Fibroblast of lung (primary cell): Measurements from ENCODE around the gene GCSH. TPM values are rescaled to one million over a fixed set of nuclear protein-coding genes. Genes with fewer than 3 reads are reported as not detected.

Experiments used
- DNase-seq, 2 donors: peaks; one replicate each; pipeline versions ENCODE4 v3.0.0 to v3.0.0-alpha.2; 2010; ENCODE audit warnings: low read depth in 2 of 2
- H2AFZ ChIP-seq: 2 replicates; pipeline ENCODE4 v1.5.1; 2012; ENCODE audit warnings: low read length, control low read depth, inconsistent platforms
- H3K27ac ChIP-seq: 2 replicates; pipeline ENCODE4 v1.5.1; 2011; ENCODE audit warnings: low read length, control low read depth; ENCODE audit not compliant: insufficient read depth
- H3K27me3 ChIP-seq: 2 replicates; pipeline ENCODE4 v1.5.1; 2011; ENCODE audit warnings: mild to moderate bottlenecking, low read length; ENCODE audit not compliant: control insufficient read depth, insufficient read depth
- H3K36me3 ChIP-seq: 2 replicates; pipeline ENCODE4 v1.5.1; 2011; ENCODE audit warnings: low read length; ENCODE audit not compliant: control insufficient read depth, insufficient read depth
- H3K4me1 ChIP-seq: 2 replicates; pipeline ENCODE4 v1.5.1; 2011; ENCODE audit warnings: low read length; ENCODE audit not compliant: control insufficient read depth, insufficient read depth; ENCODE audit errors: extremely low read depth
- H3K4me2 ChIP-seq: 2 replicates; pipeline ENCODE4 v1.5.1; 2011; ENCODE audit warnings: low read length, control low read depth; ENCODE audit not compliant: insufficient read depth; ENCODE audit errors: extremely low read depth
- H3K4me3 ChIP-seq, 4 experiments: fragments of 200-600 bp in 1 of 4; sonication (generic) in 1 of 4; replicated peaks in 1 of 4; 2 replicates each; pipeline ENCODE4 v1.5.1; 2011 to 2016; ENCODE audit warnings: low read length in 4 of 4, low read depth in 3 of 4, mild to moderate bottlenecking in 3 of 4, control low read depth in 2 of 4, inconsistent platforms in 1 of 4, mixed read lengths in 1 of 4; ENCODE audit not compliant: insufficient read depth in 1 of 4; ENCODE audit errors: control extremely low read depth in 1 of 4
- H3K79me2 ChIP-seq: 2 replicates; pipeline ENCODE4 v1.5.1; 2012; ENCODE audit warnings: mild to moderate bottlenecking, low read length, inconsistent platforms; ENCODE audit not compliant: control insufficient read depth, insufficient read depth
- H3K9ac ChIP-seq: 2 replicates; pipeline ENCODE4 v1.5.1; 2011; ENCODE audit warnings: mild to moderate bottlenecking, low read length, control low read depth; ENCODE audit not compliant: insufficient read depth
- H3K9me3 ChIP-seq: 2 replicates; pipeline ENCODE4 v1.5.1; 2012; ENCODE audit warnings: low read depth, low read length; ENCODE audit not compliant: control insufficient read depth, insufficient read depth
- H4K20me1 ChIP-seq: 2 replicates; pipeline ENCODE4 v1.5.1; 2011; ENCODE audit warnings: low read length; ENCODE audit not compliant: control insufficient read depth, insufficient read depth; ENCODE audit errors: extremely low read depth
- CTCF ChIP-seq, 2 donors: IDR thresholded peaks in 1 of 2; conservative IDR thresholded peaks in 1 of 2; 1 replicate in 1 of 2; 2 replicates in 1 of 2; pipeline ENCODE4 v1.5.1; 2011 to 2012; ENCODE audit warnings: low read length in 2 of 2, control low read depth in 1 of 2, inconsistent platforms in 1 of 2, low read depth in 1 of 2, mild to moderate bottlenecking in 1 of 2
- EZH2 ChIP-seq: IDR thresholded peaks from 2 replicates; pipeline ENCODE4 v1.5.1; 2012; ENCODE audit warnings: low read length, control low read depth, mild to moderate bottlenecking; ENCODE audit errors: missing control alignments
- polyA minus RNA-seq: library from RNA; depleted of rRNA, polyadenylated mRNA; stranded (reverse); fragments of >200 nt; gene quantifications from 2 replicates; pipeline ENCODE4 v1.2.3, GENCODE V29; 2011; ENCODE audit warnings: low replicate concordance
- polyA plus RNA-seq, 2 donors: library from polyadenylated mRNA; depleted of rRNA in 1 of 2; stranded (reverse) in 1 of 2; unstranded in 1 of 2; fragments of >200 nt; gene quantifications; 2 replicates each; pipeline ENCODE4 v1.2.1, GENCODE V29; 2011 to 2012; ENCODE audit warnings: missing spikeins in 1 of 2
- total RNA-seq: library from RNA; depleted of rRNA; stranded (reverse); fragments of >200 nt; gene quantifications from 2 replicates; pipeline ENCODE4 v1.2.1, GENCODE V29; 2014

GCSH gene
- total RNA-seq (15.0 and 15.4 TPM in 2 replicates), polyA plus RNA-seq (29.9 and 30.3 TPM in 2 replicates), polyA minus RNA-seq (not detected in 2 replicates)
- polyA plus RNA-seq (2012), result 31.4 and 33.5 TPM in 2 replicates

GRCh38 chr16:81095953-81096714, at the start of gene GCSH:
Gene GCSH, minus strand, starts transcription at chr16:81096395. Its CDS starts 117 bp downstream, at chr16:81096278.
- H3K27ac ChIP-seq, result peak within 1 kb of the TSS; percentile 37
- H3K79me2 ChIP-seq, result peaks cover 4% of the 10 kb centered on the region
- TF ChIP-seq CTCF (conservative IDR thresholded peaks at IDR 0.05 in 1 of 2, IDR thresholded peaks at IDR 0.05 in 1 of 2; ENCODE audit: low read depth in 1 of 2, low read length in 2 of 2) (no peak), EZH2 (no peak)
- no peaks in the 10 kb centered on the region for H4K20me1 ChIP-seq
- H3K4me3 ChIP-seq, result peak within 1 kb of the TSS; percentile 62 to 83 (median 73)
- H3K9ac ChIP-seq, result peak within 1 kb of the TSS; percentile 54
- no peaks in the 10 kb centered on the region for H3K27me3 ChIP-seq
- H3K4me2 ChIP-seq, result peak within 1 kb of the TSS; percentile 89
- H3K4me1 ChIP-seq, result no peaks in the 10 kb centered on the region
- peak within 1 kb of the TSS; percentile 64 for H2AFZ ChIP-seq
- H3K36me3 ChIP-seq, result no peaks in the 10 kb centered on the region
- H3K9me3 ChIP-seq, result no peaks in the 10 kb centered on the region
- DNase-seq, result peak; percentile 98 to 99

DNA sequence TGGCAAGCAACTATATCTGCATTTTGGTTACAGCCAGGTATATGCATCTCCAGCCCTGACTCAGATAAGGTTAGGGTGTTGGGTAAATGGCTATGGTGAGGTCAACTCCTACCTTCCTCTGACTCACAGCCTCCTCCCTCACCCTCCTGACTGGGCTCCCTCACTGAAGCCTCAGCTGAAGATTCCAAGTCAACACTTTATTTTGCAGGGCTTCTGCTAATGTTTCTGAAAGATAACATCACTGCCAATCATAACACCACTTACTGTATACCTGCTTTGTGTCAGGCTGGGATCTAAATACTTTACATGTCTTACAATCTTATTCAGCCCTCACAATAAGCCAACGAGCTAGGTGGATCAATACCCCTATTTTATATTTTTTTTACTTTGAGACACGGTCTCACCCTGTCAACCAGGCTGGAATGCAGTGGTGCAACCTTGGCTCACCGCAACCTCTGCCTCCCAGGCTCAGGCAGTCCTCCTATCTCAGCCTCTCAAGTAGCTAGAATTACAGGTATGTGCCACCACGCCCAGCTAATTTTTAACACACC, 47.8 kb upstream of the GCSH start:
- Histone ChIP-seq H4K20me1 (no peaks in the 10 kb centered on the region), H3K27me3 (no peaks in the 10 kb centered on the region), H3K79me2 (no peaks in the 10 kb centered on the region), H3K4me3 (no peak overlapping the region), H3K27ac (no peak overlapping the region), H2AFZ (no peak overlapping the region), H3K4me1 (no peaks in the 10 kb centered on the region), H3K9ac (no peak overlapping the region), H3K36me3 (no peaks in the 10 kb centered on the region), H3K9me3 (no peaks in the 10 kb centered on the region), H3K4me2 (no peak overlapping the region)
- TF ChIP-seq CTCF (conservative IDR thresholded peaks at IDR 0.05 in 1 of 2, IDR thresholded peaks at IDR 0.05 in 1 of 2; ENCODE audit: low read depth in 1 of 2, low read length in 2 of 2), result no peak
- no peak for TF ChIP-seq EZH2
- DNase-seq, result no peak

- Histone ChIP-seq H3K27me3 (no peaks in the 10 kb centered on the region), H3K79me2 (no peaks in the 10 kb centered on the region), H3K36me3 (no peaks in the 10 kb centered on the region), H3K4me2 (no peak overlapping the region), H3K4me1 (no peaks in the 10 kb centered on the region), H4K20me1 (no peaks in the 10 kb centered on the region), H3K9ac (no peak overlapping the region), H3K4me3 (no peak overlapping the region), H2AFZ (no peak overlapping the region), H3K9me3 (no peaks in the 10 kb centered on the region), H3K27ac (no peak overlapping the region)
- TF ChIP-seq CTCF (conservative IDR thresholded peaks at IDR 0.05 in 1 of 2, IDR thresholded peaks at IDR 0.05 in 1 of 2; ENCODE audit: low read depth in 1 of 2, low read length in 2 of 2) (no peak), EZH2 (no peak)
- DNase-seq, result no peak
Observed at GRCh38 chr16:81142864-81143263, 46.7 kb upstream of the GCSH start.
